K562 (cell line): ENCODE results near the gene KNCN.

ENCODE experiments used
- CBFB ChIP-seq: sonication (generic); formaldehyde crosslinking; IDR thresholded peaks from 2 replicates; pipeline ENCODE4 v1.4.0; 2020; ENCODE audit warnings: mild to moderate bottlenecking, missing genetic modification reagents
- CEBPG ChIP-seq, 3 experiments: fragments of 200-800 bp in 1 of 3; sonication (Bioruptor generic) in 1 of 3; sonication (generic) in 1 of 3; formaldehyde crosslinking in 1 of 3; IDR thresholded peaks in 2 of 3; conservative IDR thresholded peaks in 1 of 3; 2 replicates each; pipeline versions ENCODE4 v1.6.1 to v1.8.0; 2016 to 2022; ENCODE audit warnings: missing compliant biosample characterization in 2 of 3, missing genetic modification characterization in 2 of 3, mild to moderate bottlenecking in 1 of 3, missing genetic modification reagents in 1 of 3
- CTCF ChIP-seq, 3 experiments: IDR thresholded peaks in 2 of 3; conservative IDR thresholded peaks in 1 of 3; 2 replicates each; pipeline ENCODE4 v1.5.1; 2011 to 2012; ENCODE audit warnings: low read length in 3 of 3, mild to moderate bottlenecking in 3 of 3, control low read depth in 2 of 3, improper control_type of control experiment in 1 of 3, inconsistent platforms in 1 of 3, low read depth in 1 of 3, mixed read lengths in 1 of 3, moderate library complexity in 1 of 3; ENCODE audit not compliant: insufficient read depth in 2 of 3
- FOXK2 ChIP-seq, 2 experiments: fragments of 450-650 bp; IDR thresholded peaks in 1 of 2; conservative IDR thresholded peaks in 1 of 2; 2 replicates each; pipeline ENCODE4 v1.6.1; 2016; ENCODE audit warnings: low read depth in 2 of 2, mild to moderate bottlenecking in 1 of 2
- MEF2A ChIP-seq: IDR thresholded peaks from 2 replicates; pipeline ENCODE4 v1.6.1; 2011; ENCODE audit warnings: low read depth, mild to moderate bottlenecking, low read length, moderate library complexity; ENCODE audit not compliant: control insufficient read depth
- MXI1 ChIP-seq: IDR thresholded peaks from 2 replicates; pipeline ENCODE4 v1.6.1; 2011; ENCODE audit warnings: low read depth, mild to moderate bottlenecking, improper control_type of control experiment, low read length
- POLR3A ChIP-seq: IDR thresholded peaks from 2 replicates; pipeline ENCODE4 v1.6.1; 2011; ENCODE audit warnings: borderline replicate concordance, mild to moderate bottlenecking, moderate library complexity; ENCODE audit not compliant: insufficient read length, insufficient read depth; ENCODE audit errors: extremely low read depth
- RNF2 ChIP-seq: sonication (generic); IDR thresholded peaks from 2 replicates; pipeline ENCODE4 v1.6.1; 2016
- SNRNP70 ChIP-seq: fragments of 200-400 bp; formaldehyde crosslinking; optimal IDR thresholded peaks from 2 replicates; pipeline ENCODE3; 2017; ENCODE audit warnings: low read depth, low read length
- STAG1 ChIP-seq: sonication (generic); formaldehyde crosslinking; IDR thresholded peaks from 2 replicates; pipeline ENCODE4 v1.5.0; 2020; ENCODE audit warnings: missing genetic modification reagents, borderline replicate concordance
- TARDBP ChIP-seq: fragments of 450-650 bp; IDR thresholded peaks from 2 replicates; pipeline ENCODE4 v1.6.1; 2016
- TF ChIP-seq, protein P1 (sequence below): sonication (generic); formaldehyde crosslinking; IDR thresholded peaks from 2 replicates; pipeline ENCODE4 v1.8.0; 2023; ENCODE audit warnings: mild to moderate bottlenecking, missing genetic modification reagents

DNA sequence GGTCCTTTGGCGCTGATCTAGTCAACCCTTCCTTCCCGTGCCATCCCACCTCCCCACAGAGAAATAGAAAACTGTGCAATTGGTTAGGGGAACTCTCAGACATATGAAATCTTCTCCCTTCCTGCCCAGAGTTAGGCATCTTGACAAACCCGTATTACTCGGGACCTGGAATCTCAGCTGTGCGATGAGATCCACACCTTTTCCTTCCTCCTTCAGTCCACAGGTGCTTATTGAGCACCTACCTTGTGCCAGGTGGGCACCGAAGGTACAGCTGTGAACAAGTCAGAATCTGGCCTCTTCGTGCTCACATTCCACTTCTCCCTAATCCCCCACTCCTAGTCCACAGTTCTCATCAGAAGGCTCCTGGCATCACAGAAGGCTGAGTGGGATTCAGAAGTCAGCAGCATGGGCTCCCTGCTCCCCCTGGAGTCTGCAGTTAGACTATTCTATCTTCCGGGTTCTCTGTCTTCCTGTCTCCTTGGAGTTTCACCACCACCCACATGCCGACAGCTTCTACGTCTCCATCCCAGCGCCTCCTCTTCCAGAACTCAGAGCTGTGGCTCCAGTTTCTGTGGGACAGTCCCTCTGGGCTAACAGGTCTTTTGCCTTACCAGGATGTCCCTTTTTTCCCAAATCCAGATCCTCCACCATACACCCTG is 23.0 kb downstream of the KNCN start:
- TF ChIP-seq FOXK2 (conservative IDR thresholded peaks at IDR 0.05 in 1 of 2, IDR thresholded peaks at IDR 0.05 in 1 of 2; ENCODE audit: low read depth in 2 of 2) (no peak), MEF2A (no peak), MXI1 (no peak), POLR3A (no peak), CTCF (IDR thresholded peaks at IDR 0.05 in 2 of 3, conservative IDR thresholded peaks at IDR 0.05 in 1 of 3; ENCODE audit: insufficient read depth in 2 of 3, low read depth in 1 of 3, low read length in 3 of 3) (peak; percentile 16 to 59 (median 54); a peak in 5 of 6 replicates), TARDBP (no peak), RNF2 (no peak), CEBPG (CRISPR knock-in tag; IDR thresholded peaks at IDR 0.05) (no peak), CEBPG (tag; conservative IDR thresholded peaks at IDR 0.05 in 1 of 2, IDR thresholded peaks at IDR 0.05 in 1 of 2) (no peak), CBFB (CRISPR knock-in tag) (no peak), SNRNP70 (no peak), STAG1 (CRISPR knock-in tag) (no peak; the same call in none of the 2 replicates)
- TF ChIP-seq, protein P1, sequence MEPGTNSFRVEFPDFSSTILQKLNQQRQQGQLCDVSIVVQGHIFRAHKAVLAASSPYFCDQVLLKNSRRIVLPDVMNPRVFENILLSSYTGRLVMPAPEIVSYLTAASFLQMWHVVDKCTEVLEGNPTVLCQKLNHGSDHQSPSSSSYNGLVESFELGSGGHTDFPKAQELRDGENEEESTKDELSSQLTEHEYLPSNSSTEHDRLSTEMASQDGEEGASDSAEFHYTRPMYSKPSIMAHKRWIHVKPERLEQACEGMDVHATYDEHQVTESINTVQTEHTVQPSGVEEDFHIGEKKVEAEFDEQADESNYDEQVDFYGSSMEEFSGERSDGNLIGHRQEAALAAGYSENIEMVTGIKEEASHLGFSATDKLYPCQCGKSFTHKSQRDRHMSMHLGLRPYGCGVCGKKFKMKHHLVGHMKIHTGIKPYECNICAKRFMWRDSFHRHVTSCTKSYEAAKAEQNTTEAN (CRISPR knock-in tag), result no peak
